ENCODE data around the gene CAMK1D.

CAMK1D gene

GRCh38 chr10:12376211-12376610 lies 26.9 kb downstream of the CAMK1D start:
- H3K4me3 ChIP-seq (ENCODE audit: low read length) = no peak overlapping the region
- no peak for TF ChIP-seq ZNF274 (IDR thresholded peaks at IDR 0.05; ENCODE audit: low read depth, low read length)

- TF ChIP-seq ZNF274 (IDR thresholded peaks at IDR 0.05; ENCODE audit: low read depth, low read length) = no peak
- H3K4me3 ChIP-seq (ENCODE audit: low read length) = no peak overlapping the region
Observed at GRCh38 chr10:12377658-12378290, 28.4 kb downstream of the CAMK1D start.

DNA sequence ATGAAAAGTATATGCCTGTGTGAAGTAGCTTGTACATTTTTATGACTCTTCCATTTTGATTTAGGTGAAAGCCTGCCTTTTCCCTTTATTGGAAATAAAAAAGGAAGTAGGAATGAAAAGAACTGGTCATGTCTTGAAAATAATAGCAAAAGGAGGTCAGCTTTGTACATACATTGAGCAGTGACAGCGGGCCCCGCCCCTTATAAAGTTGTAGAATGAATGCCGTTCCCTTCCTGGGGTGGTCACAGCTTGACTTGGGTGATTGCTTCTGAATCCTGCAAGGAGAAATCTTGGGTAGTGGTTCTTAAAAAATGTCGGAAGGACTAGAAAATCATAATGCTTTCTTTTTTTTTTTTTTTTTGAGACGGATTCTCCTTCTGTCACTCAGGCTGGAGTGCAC lies 31.7 kb downstream of the CAMK1D start:
- H3K4me3 ChIP-seq (ENCODE audit: low read length) = no peak overlapping the region
- TF ChIP-seq ZNF274 (IDR thresholded peaks at IDR 0.05; ENCODE audit: low read depth, low read length) = no peak

DNA sequence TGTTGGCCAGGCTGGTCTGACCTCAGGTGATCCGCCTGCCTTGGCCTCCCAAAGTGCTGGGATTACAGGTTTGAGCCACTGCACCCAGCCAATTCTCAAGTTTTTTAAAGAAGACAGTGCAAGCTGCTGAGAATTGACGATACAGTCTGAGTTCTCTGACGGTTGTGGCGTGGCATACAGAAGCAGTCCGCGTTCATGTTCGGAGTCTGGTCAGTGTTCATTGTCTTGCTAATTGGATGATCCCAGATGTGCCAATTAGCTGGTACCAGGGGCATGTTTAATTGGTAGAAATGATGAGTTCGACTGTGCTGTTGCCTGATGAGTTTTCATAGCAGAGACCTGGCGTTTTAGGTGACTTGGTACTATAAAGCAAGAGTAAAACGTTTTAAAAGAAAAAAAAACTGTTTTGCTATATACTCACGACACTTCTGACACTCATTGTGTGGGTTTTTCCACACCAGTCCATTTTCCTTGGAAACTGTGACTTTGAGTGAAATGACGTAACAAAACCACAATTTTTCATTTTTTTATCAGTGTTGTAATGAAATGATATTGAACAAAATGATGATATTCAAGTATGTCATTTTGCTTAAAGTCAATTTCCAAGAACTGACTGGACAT lies 32.3 kb downstream of the CAMK1D start:
- H3K4me3 ChIP-seq (ENCODE audit: low read length) = no peak overlapping the region
- no peak for TF ChIP-seq ZNF274 (IDR thresholded peaks at IDR 0.05; ENCODE audit: low read depth, low read length)

DNA sequence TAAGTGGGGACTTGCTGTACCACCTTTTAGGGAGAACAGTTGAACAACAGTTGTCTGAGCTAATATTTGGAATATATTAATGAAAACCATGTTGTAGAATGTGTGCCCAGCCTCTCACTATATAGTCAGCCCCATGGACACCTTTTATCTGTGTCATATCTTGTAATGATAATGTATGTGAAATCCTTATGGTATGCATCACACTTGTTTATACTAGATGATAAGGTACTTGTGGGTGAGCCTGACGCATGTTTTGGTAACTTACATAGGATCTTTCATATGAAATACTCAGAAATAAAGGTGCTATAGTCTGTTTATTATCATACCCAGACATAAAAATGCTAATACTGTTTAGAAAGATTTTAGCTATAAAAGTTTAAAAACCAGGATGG lies 32.8 kb downstream of the CAMK1D start:
- TF ChIP-seq ZNF274 (IDR thresholded peaks at IDR 0.05; ENCODE audit: low read depth, low read length) = no peak
- no peak overlapping the region for H3K4me3 ChIP-seq (ENCODE audit: low read length)

GRCh38 chr10:12382956-12383531 lies 33.7 kb downstream of the CAMK1D start:
- TF ChIP-seq ZNF274 (IDR thresholded peaks at IDR 0.05; ENCODE audit: low read depth, low read length) = no peak
- no peak overlapping the region for H3K4me3 ChIP-seq (ENCODE audit: low read length)

DNA sequence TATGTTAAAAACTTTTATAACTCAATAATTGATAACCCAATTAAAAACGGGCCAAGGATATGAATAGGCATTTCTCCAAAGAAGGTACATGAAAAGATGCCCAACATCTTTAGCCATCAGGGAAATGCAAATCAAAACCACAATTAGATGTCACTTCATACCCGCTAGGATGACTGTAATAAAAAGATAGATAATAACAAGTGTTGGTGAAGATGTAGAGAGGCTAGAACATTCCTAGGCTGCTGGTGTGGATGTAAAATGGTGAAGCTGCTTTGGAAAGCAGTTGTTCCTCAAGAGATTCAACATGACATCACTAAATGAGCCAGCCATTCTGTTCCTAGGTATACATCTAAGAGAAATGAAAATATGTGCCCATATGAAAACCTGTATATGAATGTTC lies 35.6 kb downstream of the CAMK1D start:
- no peak overlapping the region for H3K4me3 ChIP-seq (ENCODE audit: low read length)
- no peak for TF ChIP-seq ZNF274 (IDR thresholded peaks at IDR 0.05; ENCODE audit: low read depth, low read length)

DNA sequence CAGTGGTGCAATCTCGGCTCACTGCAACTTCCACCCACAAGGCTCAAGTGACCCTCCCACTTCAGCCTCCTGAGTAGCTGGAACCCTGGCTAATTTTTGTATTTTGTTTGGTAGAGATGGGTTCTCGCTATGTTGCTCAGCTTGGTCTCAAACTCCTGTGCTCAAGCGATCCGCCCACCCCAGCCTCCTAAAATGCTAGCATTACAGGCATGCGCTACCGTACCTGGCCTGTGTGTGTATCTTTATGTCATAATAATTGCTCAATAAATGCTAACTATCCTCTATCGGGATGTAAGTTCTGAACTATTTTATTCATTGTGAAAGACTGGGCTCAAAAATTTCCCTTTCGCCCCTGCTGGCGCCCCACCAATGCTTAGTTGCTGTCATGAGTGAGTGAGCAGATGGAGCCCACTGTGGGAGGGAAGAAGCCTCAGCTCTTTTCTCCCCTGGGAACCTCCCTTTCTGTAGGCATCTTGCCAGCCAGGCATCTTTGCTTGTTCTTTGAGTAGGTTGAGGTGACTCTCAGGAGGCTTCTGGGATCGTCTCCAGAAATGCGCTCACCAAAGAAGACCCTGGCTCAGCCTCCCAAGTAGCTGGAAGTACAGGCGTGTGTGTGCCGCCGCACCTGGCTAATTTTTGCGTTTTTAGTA lies 38.3 kb downstream of the CAMK1D start:
- no peak overlapping the region for H3K4me3 ChIP-seq (ENCODE audit: low read length)
- no peak for TF ChIP-seq ZNF274 (IDR thresholded peaks at IDR 0.05; ENCODE audit: low read depth, low read length)

GRCh38 chr10:12388671-12389070 lies 39.3 kb downstream of the CAMK1D start:
- TF ChIP-seq ZNF274 (IDR thresholded peaks at IDR 0.05; ENCODE audit: low read depth, low read length) = no peak
- H3K4me3 ChIP-seq (ENCODE audit: low read length) = no peak overlapping the region

- H3K4me3 ChIP-seq (ENCODE audit: low read length) = no peak overlapping the region
- TF ChIP-seq ZNF274 (IDR thresholded peaks at IDR 0.05; ENCODE audit: low read depth, low read length) = no peak
Observed at GRCh38 chr10:12389154-12389734, 39.9 kb downstream of the CAMK1D start.

DNA sequence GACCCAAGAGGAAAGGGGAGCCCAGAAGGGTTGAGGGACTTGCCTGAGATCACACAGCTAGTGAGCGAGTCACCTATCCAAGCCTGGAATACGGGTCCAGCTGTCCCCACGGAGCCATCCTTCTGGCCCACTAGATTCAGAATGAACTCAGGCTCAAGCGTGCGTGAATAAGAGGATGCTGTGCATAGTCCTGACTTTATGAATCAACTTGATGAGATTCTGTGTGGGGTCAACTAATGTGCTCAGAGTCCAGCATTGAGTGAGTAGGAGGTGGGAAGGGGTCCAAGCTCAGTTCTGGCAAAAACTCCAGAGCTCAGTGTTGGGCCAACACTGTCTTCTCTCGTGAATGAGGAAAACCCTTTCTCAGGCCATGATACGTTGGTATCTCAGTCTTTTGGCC lies 41.4 kb downstream of the CAMK1D start:
- no peak overlapping the region for H3K4me3 ChIP-seq (ENCODE audit: low read length)
- no peak for TF ChIP-seq ZNF274 (IDR thresholded peaks at IDR 0.05; ENCODE audit: low read depth, low read length)

DNA sequence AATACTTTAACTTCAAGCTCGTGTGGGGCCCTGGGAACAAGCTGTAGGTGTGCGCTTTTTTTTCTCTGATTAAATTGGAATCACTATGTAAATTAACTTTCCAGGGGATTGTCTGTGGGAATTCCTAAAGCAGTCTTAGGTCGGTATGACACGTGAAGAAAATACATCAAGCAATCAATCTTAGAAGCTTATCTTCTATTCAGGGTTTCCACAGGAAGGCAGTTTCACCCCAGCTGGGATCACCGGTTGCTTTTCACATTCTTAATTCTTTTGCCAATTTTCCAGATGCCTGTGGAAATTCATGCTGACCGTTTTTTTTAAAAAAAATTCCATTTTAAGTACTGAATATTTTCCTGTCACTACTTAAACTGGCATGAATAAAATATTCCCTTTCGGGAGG lies 41.9 kb downstream of the CAMK1D start:
- no peak overlapping the region for H3K4me3 ChIP-seq (ENCODE audit: low read length)
- no peak for TF ChIP-seq ZNF274 (IDR thresholded peaks at IDR 0.05; ENCODE audit: low read depth, low read length)

GRCh38 chr10:12393831-12394230 lies 44.5 kb downstream of the CAMK1D start:
- TF ChIP-seq ZNF274 (IDR thresholded peaks at IDR 0.05; ENCODE audit: low read depth, low read length) = no peak
- H3K4me3 ChIP-seq (ENCODE audit: low read length) = no peak overlapping the region

DNA sequence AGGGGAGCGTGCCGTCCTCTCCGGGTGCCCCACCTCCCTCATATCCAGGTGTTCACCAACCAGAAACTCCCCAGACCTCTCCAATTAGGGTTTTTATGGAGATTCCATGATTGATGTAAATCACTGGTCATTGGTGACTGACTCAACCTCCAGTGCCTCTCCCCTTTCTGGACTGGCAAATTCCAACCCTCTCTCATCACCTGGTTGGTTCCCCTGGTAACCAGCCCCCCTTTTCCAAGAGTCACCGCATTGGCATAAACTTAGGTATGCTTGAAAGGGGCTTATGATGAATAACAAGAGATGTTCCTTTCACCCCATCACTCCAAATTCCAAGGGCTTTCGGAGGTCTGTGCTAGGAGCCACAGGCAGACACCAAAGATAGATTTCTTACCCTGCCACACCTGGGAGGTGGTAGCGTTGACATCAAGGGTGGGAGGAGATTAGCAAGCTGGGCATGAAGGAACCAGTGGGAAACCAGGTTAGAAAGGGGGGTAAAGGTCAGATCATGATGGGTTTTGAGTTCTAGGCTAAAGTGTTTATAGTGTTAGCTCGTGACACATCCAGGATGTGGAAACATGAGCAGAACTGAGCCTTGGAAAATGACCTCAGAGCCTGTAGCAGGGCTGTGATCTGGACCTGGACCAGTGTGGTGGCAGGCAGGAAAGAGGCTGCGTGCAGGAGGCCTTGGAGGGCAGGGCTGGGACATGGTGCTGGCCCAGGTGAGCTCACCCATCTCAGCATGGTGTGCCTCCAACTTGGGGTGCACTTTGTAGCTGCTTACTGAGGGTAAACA lies 45.1 kb downstream of the CAMK1D start:
- no peak overlapping the region for H3K4me3 ChIP-seq (ENCODE audit: low read length)
- TF ChIP-seq ZNF274 (IDR thresholded peaks at IDR 0.05; ENCODE audit: low read depth, low read length) = no peak

All from GM08714 (cell line).